ENCODE results near the gene RFC1. TPM values are rescaled to one million over a fixed set of nuclear protein-coding genes. Genes with fewer than 3 reads are reported as not detected.
"Not testable (repeated sequence)": the region's sequence is repeated elsewhere in the genome, so short reads cannot be mapped to it uniquely, and the experiment has no call there.

The RFC1 gene
- total RNA-seq, 2 experiments from 2014 or later = 97.0 to 104 TPM

GRCh38 chr4:39362827-39363226 lies 3.3 kb downstream of the RFC1 start:
- no peaks in the 10 kb centered on the region for H3K27me3 ChIP-seq (ENCODE audit: control insufficient read depth in 1 of 2, insufficient read depth in 2 of 2, low read length in 2 of 2)
- no peak for ATAC-seq (ENCODE audit: poor library complexity)
- H3K27me3 Mint-ChIP-seq = no peaks in the 10 kb centered on the region
- no peaks in the 10 kb centered on the region for H3K9me3 Mint-ChIP-seq
- H3K4me3 ChIP-seq (ENCODE audit: low read length) = no peak overlapping the region
- no peak for DNase-seq
- peaks cover 5% of the 10 kb centered on the region for H3K36me3 ChIP-seq (ENCODE audit: insufficient read depth, low read length)
- H3K4me1 Mint-ChIP-seq (ENCODE audit: low read depth) = peaks cover 50% of the 10 kb centered on the region
- H3K4me3 Mint-ChIP-seq = peak overlapping the region; percentile 36
- POLR2A ChIA-PET = interaction anchor here (1.6 kb wide), 1 partner anchor 9 kb away, joined by 5 read pairs; no protein-coding TSS in a partner anchor
- H3K9me3 ChIP-seq (ENCODE audit: control insufficient read depth in 1 of 2, insufficient read depth in 1 of 2, low read length in 2 of 2) = no peaks in the 10 kb centered on the region
- CTCF ChIA-PET = no interaction called here
- H3K27ac Mint-ChIP-seq = peak overlapping the region; percentile 37
- H3K36me3 Mint-ChIP-seq (ENCODE audit: low read depth) = peaks cover 33% of the 10 kb centered on the region
- intact Hi-C loops (cut with DNase I, micrococcal nuclease) = loop anchor here in 1 of 2 experiments (10.0 kb wide), 1 partner anchor 162 kb away; the partner anchor contains the start of gene UGDH
- no peak overlapping the region for H3K27ac ChIP-seq (ENCODE audit: low read depth in 1 of 2, low read length in 2 of 2)
- H3K4me1 ChIP-seq (ENCODE audit: insufficient read depth, low read length) = peaks cover 33% of the 10 kb centered on the region
- TF ChIP-seq CTCF (IDR thresholded peaks at IDR 0.05) = no peak

GRCh38 chr4:39360611-39361010 lies 5.6 kb downstream of the RFC1 start:
- H3K9me3 Mint-ChIP-seq; ATAC-seq (ENCODE audit: poor library complexity); DNase-seq; H3K27ac ChIP-seq (ENCODE audit: low read depth in 1 of 2, low read length in 2 of 2); H3K27me3 ChIP-seq (ENCODE audit: control insufficient read depth in 1 of 2, insufficient read depth in 2 of 2, low read length in 2 of 2); H3K4me3 ChIP-seq (ENCODE audit: low read length); H3K9me3 ChIP-seq (ENCODE audit: control insufficient read depth in 1 of 2, insufficient read depth in 1 of 2, low read length in 2 of 2); CTCF ChIA-PET; H3K36me3 ChIP-seq (ENCODE audit: insufficient read depth, low read length); H3K27me3 Mint-ChIP-seq; H3K27ac Mint-ChIP-seq; POLR2A ChIA-PET; H3K4me3 Mint-ChIP-seq: not testable (repeated sequence)
- H3K4me1 ChIP-seq (ENCODE audit: insufficient read depth, low read length) = peaks cover 33% of the 10 kb centered on the region
- peaks cover 52% of the 10 kb centered on the region for H3K4me1 Mint-ChIP-seq (ENCODE audit: low read depth)
- intact Hi-C loops (cut with DNase I, micrococcal nuclease) = loop anchor here in 1 of 2 experiments (10.0 kb wide), 1 partner anchor 164 kb away; the partner anchor contains the start of gene UGDH
- peaks cover 25% of the 10 kb centered on the region for H3K36me3 Mint-ChIP-seq (ENCODE audit: low read depth)

DNA sequence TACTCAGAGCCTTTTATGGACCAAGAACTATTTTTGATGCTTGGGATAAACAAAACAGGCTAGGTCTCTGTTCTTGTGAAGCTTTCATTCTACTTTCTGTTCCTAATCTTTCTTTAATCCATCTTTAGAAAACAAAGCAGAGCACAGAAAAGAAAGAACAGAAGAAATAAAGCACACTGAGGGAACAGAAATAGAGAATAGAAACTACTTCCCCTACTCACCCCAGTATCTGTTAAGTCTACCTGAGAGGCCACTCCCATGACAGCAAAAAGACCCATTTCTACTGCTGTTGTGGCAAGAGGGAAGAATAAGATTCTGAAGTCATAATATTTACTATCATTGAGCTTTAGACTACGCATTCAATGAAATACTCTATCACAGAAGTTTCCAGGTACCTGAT lies 9.2 kb downstream of the RFC1 start:
- H3K27me3 Mint-ChIP-seq = no peaks in the 10 kb centered on the region
- intact Hi-C loops (cut with DNase I, micrococcal nuclease) = loop anchor here in 1 of 2 experiments (10.0 kb wide), 1 partner anchor 1382 kb away; no protein-coding TSS in a partner anchor
- ATAC-seq (ENCODE audit: poor library complexity) = no peak
- Histone ChIP-seq H3K9me3 (ENCODE audit: control insufficient read depth in 1 of 2, insufficient read depth in 1 of 2, low read length in 2 of 2) (no peaks in the 10 kb centered on the region), H3K36me3 (ENCODE audit: insufficient read depth, low read length) (peaks cover 5% of the 10 kb centered on the region), H3K27ac (ENCODE audit: low read depth in 1 of 2, low read length in 2 of 2) (no peak overlapping the region), H3K4me1 (ENCODE audit: insufficient read depth, low read length) (peaks cover 23% of the 10 kb centered on the region), H3K27me3 (ENCODE audit: control insufficient read depth in 1 of 2, insufficient read depth in 2 of 2, low read length in 2 of 2) (no peaks in the 10 kb centered on the region), H3K4me3 (ENCODE audit: low read length) (no peak overlapping the region)
- TF ChIP-seq CTCF (IDR thresholded peaks at IDR 0.05) = no peak
- H3K9me3 Mint-ChIP-seq = no peaks in the 10 kb centered on the region
- CTCF ChIA-PET = interaction anchor here (0.6 kb wide), 1 partner anchor 13 kb away, joined by 3 read pairs; no protein-coding TSS in a partner anchor
- peak overlapping the region; percentile 15 for H3K4me3 Mint-ChIP-seq
- no peak for DNase-seq
- H3K4me1 Mint-ChIP-seq (ENCODE audit: low read depth) = peaks cover 59% of the 10 kb centered on the region
- H3K36me3 Mint-ChIP-seq (ENCODE audit: low read depth) = peaks cover 30% of the 10 kb centered on the region
- peak overlapping the region; percentile 81 for H3K27ac Mint-ChIP-seq
- POLR2A ChIA-PET = interaction anchor here (2.3 kb wide), 1 partner anchor 9 kb away, joined by 14 read pairs; the partner anchor contains the start of gene RFC1

Measured in CD4-positive, alpha-beta T cell (primary cell).